Hepatocyte (in vitro differentiated cells): Measurements from ENCODE around the gene PXDN.

Source experiments
- CTCF ChIP-seq: fragments of 200-600 bp; sonication (generic); IDR thresholded peaks from 2 replicates; pipeline ENCODE4 v1.5.1; 2016; ENCODE audit warnings: antibody characterized with exemption, mild to moderate bottlenecking; ENCODE audit not compliant: poor library complexity
- EZH2phosphoT487 ChIP-seq: fragments of 200-600 bp; sonication (generic); IDR thresholded peaks from one replicate; pipeline ENCODE4 v1.6.1; 2018; ENCODE audit warnings: antibody characterized with exemption, mild to moderate bottlenecking, low read depth, moderate library complexity; ENCODE audit not compliant: unreplicated experiment, severe bottlenecking

- TF ChIP-seq EZH2phosphoT487 (no peak), CTCF (no peak)
Observed at GRCh38 chr2:1731963-1732768, 12.1 kb downstream of the PXDN start.
